ENCODE results near the gene HSD3B2.
"Not testable (repeated sequence)": the region's sequence is repeated elsewhere in the genome, so short reads cannot be mapped to it uniquely, and the experiment has no call there.

Gene HSD3B2

GRCh38 chr1:119414950-119415349 lies at the start of gene HSD3B2:
Gene HSD3B2, plus strand, starts transcription at chr1:119415150. Its CDS starts 270 bp downstream, at chr1:119415420.
- no peak for DNase-seq

GRCh38 chr1:119366424-119366823 lies 48.5 kb upstream of the HSD3B2 start:
- no peak for DNase-seq

- DNase-seq, result no peak
Measured at GRCh38 chr1:119367432-119368124, 47.4 kb upstream of the HSD3B2 start.

- no peak for DNase-seq
Measured at GRCh38 chr1:119368554-119368953, 46.4 kb upstream of the HSD3B2 start, which contains the start of gene HAO2. Gene HAO2, plus strand, starts transcription at chr1:119368785. Its CDS starts 12,301 bp downstream, at chr1:119381086.

- no peak for DNase-seq
Measured at GRCh38 chr1:119370748-119371147, 44.2 kb upstream of the HSD3B2 start.

DNA sequence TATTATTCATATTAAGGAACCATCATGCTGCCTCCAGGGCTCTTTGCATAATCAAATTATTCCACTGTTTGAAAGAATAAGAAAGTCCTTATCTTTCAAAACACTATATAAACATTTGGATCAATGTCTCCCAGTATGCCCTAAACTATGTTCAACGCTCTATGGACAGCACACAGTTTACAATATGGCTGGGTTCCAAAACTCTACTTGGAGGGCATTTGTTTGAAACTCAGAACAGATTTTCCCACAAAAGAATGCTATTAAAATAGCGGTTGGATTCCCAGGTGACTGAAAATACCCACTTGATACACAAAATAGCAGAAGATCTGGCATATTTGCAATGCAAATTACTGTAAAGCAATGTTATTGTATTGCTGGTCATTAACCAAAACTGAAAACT lies 43.1 kb upstream of the HSD3B2 start:
- DNase-seq, result no peak

GRCh38 chr1:119372503-119373086 lies 42.4 kb upstream of the HSD3B2 start:
- no peak for DNase-seq

DNA sequence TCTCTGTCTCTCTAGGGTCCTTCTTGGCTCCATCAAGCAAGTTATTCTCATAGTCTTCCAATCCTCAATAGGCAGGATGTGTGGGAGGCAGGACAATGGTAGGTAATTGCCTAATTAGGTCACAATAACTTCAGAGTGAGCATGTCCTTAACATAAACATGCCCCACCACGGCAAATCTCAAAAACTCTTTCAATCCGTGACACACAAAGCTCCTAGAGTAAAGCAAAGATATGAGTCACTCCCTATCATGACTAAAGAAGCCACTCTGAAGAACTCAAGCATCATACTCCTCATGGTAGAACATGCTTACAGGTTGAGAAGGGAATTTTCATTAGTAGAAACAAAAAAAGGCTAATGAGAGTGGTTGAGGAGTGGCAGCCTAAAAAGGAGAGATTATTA lies 41.5 kb upstream of the HSD3B2 start:
- DNase-seq, result no peak

GRCh38 chr1:119374208-119374874 lies 40.6 kb upstream of the HSD3B2 start:
- DNase-seq, result no peak

GRCh38 chr1:119375366-119375765 lies 39.6 kb upstream of the HSD3B2 start:
- DNase-seq, result no peak

- no peak for DNase-seq
Measured at GRCh38 chr1:119376594-119376993, 38.4 kb upstream of the HSD3B2 start.

- DNase-seq, result not testable (repeated sequence)
Measured at GRCh38 chr1:119377594-119377993, 37.4 kb upstream of the HSD3B2 start.

- no peak for DNase-seq
Measured at GRCh38 chr1:119379117-119379516, 35.8 kb upstream of the HSD3B2 start.

GRCh38 chr1:119380304-119380703 lies 34.6 kb upstream of the HSD3B2 start:
- DNase-seq, result no peak

- no peak for DNase-seq
Measured at GRCh38 chr1:119380983-119381662, 33.8 kb upstream of the HSD3B2 start.

DNA sequence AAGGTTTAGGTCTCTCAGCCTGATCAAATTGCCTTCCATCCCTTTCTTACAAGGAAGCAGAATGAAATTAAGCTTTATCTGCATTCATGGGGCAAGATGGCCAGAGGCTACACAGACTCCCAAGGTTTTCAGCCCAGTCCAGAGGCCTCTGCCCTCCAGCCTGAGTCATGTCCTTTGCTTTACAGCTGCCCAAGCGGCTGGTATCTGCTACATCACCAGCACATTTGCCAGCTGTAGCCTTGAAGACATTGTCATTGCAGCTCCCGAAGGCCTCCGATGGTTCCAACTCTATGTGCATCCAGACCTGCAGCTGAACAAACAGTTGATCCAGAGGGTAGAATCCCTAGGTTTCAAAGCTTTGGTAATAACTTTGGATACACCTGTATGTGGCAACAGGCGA lies 30.4 kb upstream of the HSD3B2 start:
- no peak for DNase-seq

DNA sequence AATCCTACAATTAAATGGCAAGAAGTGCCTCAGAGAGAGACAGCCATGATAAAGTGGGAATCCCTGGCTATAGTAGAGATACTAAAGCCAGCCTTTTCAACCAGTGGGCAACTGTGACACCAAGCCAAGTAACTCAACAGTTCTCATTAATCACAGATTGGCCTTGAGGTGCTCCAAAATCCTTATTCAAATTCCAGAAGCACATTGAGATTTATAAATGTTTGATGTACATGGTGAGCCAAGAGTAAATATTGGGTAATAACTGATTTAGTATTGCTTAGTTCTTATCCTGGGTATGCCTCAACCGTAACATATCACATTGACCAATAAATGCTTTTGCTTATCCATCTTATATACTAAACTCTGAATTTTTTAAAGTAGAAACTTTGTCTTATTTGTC lies 29.3 kb upstream of the HSD3B2 start:
- no peak for DNase-seq

GRCh38 chr1:119387858-119388257 lies 27.1 kb upstream of the HSD3B2 start:
- DNase-seq, result no peak

DNA sequence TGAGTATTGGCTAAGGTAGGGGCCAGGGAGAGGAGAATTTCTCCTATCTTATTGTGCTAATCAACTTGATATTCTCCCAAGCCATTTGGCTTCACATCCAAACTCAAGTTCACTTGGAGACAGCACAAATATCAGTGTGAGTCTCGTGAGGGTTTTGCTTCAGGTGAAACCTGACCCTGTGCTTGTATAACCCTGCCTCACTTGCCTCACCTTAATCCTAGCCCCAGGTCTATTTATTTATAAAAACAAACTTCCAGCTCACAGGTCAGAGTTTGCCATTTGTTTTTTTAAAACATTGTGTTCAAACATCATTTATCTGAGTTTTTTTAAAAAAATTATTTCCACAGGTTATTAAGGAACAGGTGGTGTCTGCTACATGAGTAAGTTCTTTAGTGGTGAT lies 26.5 kb upstream of the HSD3B2 start:
- DNase-seq, result no peak

DNA sequence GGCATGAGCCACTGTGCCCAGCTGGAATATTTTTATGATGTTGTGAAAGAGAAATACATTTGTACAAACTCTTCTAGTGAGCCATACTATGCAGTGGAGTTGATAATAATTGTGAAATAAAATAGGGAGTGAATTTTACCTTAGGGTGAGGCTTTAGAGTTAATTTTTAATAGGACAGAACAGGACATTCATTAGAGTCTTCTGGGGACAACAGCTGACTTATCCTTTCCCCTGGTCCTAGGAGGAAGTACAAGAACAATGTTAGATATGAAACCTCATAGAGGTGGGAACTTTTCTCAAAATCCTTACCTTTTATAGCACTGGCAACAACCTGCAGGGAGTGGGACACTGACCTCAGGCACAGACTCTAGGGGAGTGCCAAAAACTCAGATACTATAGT lies 24.4 kb upstream of the HSD3B2 start:
- DNase-seq, result no peak

GRCh38 chr1:119391749-119392148 lies 23.2 kb upstream of the HSD3B2 start:
- no peak for DNase-seq

DNA sequence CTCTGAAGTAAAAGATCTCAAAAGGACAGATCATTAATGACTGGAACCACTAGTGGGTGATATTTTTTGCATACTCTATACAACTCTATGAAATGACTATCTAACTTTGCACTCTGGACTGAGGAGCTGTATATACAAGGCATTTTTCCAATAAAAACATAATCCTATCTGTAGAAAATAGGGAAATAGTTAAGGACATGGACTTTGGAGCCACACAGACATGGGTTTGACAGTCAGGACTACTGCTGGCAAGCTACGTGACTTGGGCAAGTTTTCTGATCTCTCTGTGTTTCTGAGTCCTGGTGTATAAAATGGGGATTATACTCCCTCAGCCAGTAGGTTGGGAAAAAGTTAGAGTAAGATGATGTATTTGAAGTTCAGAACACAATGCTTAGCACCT lies 20.9 kb upstream of the HSD3B2 start:
- DNase-seq, result no peak

DNA sequence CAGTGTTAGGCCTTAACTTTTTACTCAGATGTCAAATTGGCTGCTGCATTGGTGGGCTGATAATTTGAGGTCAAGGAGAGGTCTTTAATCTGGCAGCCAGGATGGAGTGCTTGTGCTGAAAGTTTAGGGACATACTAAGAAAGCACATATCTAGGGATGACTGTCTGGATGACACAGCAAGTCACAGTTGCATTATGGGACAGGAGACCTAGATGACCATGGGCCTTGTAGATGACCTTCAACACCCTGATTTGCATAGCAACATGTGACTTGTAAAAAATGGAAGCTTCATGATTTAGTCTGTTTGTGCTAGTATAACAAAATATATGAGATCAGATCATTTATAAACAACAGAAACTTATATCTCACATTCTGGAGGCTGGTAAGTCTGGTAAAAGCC lies 18.0 kb upstream of the HSD3B2 start:
- DNase-seq, result no peak

DNA sequence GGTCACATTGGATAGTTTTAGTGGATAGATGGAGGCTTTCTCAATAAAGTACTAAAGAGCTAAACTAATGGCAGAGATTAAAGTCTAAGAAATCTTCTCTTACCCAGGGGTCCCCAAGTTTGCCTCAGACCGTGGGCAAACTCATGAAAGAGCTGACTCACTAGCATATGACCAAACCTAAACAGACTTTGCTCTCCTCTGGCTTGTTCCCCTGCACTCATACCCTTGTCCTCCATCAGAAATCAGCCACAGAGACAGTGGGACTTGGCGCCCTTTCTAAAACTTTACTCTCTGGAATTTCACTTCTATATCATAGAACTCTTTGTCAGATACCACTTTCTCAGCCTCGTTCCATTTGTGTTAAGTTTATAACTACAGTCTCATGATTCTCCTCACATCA lies 17.0 kb upstream of the HSD3B2 start:
- DNase-seq, result no peak

Measured in CD4-positive, alpha-beta T cell treated with Interleukin-4 for 1 hour (primary cell).